A673 (cell line): ENCODE results near the gene BCL3.

Experiments
- CTCF ChIP-seq: fragments of 300-800, 200-600 bp; sonication (generic); conservative IDR thresholded peaks from 2 replicates; pipeline ENCODE4 v1.5.1; 2017; ENCODE audit warnings: low read depth, mild to moderate bottlenecking, antibody characterized with exemption, low read length, moderate library complexity, mixed read lengths
- EZH2 ChIP-seq: fragments of 200-600 bp; sonication (generic); IDR thresholded peaks from 2 replicates; pipeline ENCODE4 v1.6.1; 2017; ENCODE audit warnings: borderline replicate concordance, low read depth, mild to moderate bottlenecking, mixed read lengths, antibody characterized with exemption, low read length; ENCODE audit not compliant: poor library complexity, severe bottlenecking

- TF ChIP-seq EZH2: no peak
- TF ChIP-seq CTCF: no peak
Observed at GRCh38 chr19:44728178-44728577, 20.3 kb upstream of the BCL3 start.
